HG03066 (cell line): ENCODE data around the gene ZBED3.
A peak's percentile ranks its signal among the peaks of the same experiment; 100 is the strongest.

Experiments
- ATAC-seq: cut with Tn5 transposase; IDR thresholded peaks from one replicate; pipeline ENCODE4 v1.9.1; 2021; ENCODE audit warnings: low read depth; ENCODE audit not compliant: unreplicated experiment

ZBED3 gene

GRCh38 chr5:77077829-77078176, 9.3 kb downstream of the ZBED3 start:
- no peak for ATAC-seq

- peak; percentile 84 for ATAC-seq
These were observed 9.9 kb downstream of the ZBED3 start for GRCh38 chr5:77076961-77077828.

- no peak for ATAC-seq
These were observed 12.3 kb downstream of the ZBED3 start for GRCh38 chr5:77074745-77075144.

DNA sequence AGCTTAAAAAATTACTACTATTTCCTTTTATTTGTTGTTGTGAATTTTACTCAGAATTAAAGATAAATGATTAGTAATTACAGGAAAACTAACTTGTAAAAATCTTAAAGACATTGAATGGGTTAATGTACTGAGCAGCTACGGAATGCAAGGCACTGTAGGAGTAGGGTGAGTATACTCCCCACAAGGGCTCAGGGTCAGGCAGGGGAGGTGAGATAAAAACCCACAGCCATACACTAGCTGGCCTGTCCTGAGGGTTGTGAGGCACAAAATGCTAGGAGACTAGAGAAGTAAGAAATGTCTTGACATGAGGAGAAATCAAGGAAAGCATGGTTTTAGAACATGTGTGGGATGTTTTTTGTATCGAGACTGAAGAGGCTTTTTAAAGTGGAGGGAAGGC, 13.4 kb downstream of the ZBED3 start:
- ATAC-seq = no peak

- peak; percentile 82 for ATAC-seq
These were observed 20.2 kb downstream of the ZBED3 start for GRCh38 chr5:77066823-77067442.

DNA sequence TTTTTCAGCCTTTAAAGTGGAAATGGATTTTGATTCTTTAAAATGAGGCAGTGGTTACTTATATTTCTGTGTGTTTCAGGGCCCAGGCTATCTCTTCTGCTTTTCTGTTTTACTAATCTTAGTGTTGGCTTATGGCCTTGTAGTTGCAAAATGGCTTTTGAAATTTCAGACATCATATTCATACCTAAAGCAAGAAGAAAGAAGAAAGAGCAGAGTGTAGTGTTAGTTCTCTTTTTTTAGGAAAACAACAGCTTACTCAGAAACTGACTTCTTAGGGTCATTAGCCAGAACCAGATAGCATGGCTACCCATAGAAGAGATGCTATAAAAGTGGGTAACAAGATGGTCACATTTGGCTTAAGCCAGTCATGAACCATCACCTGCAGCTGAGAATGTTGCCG, 20.9 kb downstream of the ZBED3 start:
- peak; percentile 39 for ATAC-seq

- no peak for ATAC-seq
These were observed 21.8 kb downstream of the ZBED3 start for GRCh38 chr5:77065256-77065655.

DNA sequence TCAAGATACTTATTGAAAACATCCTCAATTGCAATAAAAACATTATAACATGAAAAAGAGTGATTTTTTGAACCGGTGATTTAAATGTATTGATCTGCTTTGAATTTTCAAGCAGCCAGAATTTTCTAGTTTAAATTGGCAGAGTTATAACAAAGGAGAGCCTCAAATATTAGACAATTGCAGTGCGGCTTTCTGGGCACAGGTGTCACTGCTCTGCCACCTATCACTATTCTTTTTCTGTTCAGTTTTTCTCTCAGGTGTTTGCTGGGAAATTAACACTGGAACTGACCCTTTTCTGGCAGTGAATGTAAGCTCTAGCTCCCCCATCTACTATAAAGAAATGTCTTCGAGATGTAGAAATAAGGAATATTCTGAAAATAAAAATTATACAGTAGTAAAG, 23.0 kb downstream of the ZBED3 start:
- ATAC-seq = no peak

- no peak for ATAC-seq
These were observed 40.5 kb downstream of the ZBED3 start for GRCh38 chr5:77046416-77047073.

DNA sequence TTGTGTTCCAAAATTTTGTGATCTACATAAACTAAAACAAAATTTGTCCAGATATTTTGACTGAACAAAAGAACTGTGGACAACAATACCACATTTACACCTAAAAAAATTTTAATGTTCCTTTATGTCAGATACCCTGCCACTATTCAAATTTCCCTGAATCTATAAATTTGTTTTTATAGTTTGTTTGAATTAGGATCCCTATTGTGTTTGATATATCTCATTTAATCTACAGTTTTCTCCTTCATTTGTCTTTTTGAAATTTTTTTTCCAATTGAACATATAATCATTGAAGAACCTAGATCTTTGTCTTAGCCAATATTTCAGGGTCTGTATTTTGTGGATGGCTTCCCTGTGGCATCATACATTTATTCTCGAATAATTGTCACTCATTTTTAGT, 51.1 kb downstream of the ZBED3 start:
- ATAC-seq = no peak

DNA sequence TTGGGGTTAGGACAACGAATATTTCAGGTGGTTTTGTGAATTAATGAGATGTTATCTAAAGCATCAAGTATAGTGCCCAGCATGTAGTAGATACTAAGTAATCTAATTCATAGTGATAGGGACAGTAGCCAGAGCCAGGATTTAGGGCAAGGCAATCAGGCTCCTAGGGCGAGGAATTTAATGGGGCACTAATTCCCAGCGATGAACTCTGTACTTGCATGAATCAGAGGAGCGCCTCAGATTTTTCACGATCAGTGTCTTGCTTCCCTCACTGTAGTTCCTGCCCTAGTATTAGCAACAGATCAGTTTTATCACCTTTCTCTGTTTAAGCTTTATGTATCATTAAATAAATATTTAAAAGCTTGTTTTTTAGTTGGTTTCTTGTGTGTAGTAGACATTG, 53.7 kb downstream of the ZBED3 start:
- no peak for ATAC-seq

DNA sequence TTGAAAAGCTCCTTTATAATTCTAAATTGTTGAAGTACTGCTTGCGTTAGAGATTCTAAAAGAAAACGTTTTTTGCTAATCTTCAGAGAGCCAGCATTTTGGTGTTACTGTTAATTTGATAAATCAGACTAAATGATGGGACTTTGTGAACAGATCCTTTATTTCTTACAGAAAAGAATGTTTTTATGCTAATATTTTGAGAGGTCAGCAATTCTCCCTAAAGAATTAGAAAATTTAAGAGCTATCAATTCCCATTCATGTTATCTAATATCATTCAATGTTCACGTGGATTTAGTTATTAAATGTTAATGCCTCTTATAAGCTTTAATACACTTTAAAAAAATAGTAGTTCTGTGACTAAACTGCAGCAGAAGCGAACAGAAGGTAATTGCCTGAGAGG, 54.5 kb downstream of the ZBED3 start:
- ATAC-seq = no peak

GRCh38 chr5:77031891-77032290, 55.2 kb downstream of the ZBED3 start:
- no peak for ATAC-seq

GRCh38 chr5:77030097-77031071, 56.7 kb downstream of the ZBED3 start, which contains the start of gene AGGF1:
TSS of gene AGGF1 (plus strand) at chr5:77030404. CDS start at chr5:77030767, 363 bp downstream.
- peak; percentile 99 for ATAC-seq

DNA sequence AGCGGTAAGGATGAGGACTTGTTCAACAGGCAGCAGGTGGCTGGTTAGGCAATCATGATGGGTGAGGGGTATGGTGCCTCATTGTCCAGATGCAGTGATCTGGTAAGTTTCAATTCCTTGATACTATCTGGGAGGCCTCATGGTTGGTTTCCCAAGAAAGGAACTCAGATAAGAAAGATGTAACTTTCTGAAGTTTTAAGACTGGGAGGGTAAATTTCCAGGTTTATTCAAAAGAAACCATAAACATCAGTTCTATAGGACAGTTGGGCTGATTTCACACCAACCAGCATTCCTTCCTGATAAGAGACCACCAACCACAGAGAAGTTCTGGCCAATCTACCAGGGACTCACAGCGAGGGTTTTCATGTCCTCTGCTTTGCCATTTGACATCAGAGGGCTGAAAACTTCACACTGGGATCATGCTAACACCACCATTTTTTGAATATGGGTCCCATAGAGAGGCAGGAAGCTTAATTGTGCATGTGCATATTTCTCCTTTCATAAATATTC, 57.7 kb downstream of the ZBED3 start:
- ATAC-seq = no peak

DNA sequence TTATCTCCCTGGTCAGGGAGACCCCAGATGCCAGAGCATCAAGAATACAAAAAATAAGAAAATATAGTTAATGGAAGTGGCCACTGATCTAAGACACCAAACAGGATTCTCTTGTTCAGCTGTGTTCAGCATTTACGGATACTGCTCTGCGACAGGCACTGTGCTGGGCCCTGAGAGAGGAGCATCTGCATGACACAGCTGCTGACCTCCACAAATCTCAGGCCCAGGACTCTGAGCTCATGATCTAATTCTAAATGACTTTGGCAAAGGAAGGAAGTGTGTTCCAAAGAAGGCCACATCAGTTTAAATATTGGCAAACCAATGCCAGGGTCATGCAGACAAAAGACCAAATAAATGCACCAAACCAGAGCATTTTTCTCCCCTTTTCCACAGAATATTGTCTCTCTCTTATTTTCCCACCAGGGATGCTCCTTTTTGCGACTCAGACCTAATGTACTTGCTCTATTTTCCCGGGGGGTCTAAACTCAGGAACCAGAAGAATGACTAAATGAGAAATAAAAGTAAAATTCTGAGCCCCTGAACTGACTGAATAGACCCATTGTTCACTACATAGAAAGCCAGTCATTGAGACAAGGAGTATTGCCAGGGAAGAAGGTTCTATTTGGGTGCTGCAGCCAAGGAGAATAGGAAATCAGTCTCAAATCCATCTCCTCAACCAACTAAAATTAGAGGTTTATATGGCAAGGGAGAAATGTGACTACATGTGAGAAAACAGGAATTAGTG, 58.3 kb downstream of the ZBED3 start:
- ATAC-seq = no peak

DNA sequence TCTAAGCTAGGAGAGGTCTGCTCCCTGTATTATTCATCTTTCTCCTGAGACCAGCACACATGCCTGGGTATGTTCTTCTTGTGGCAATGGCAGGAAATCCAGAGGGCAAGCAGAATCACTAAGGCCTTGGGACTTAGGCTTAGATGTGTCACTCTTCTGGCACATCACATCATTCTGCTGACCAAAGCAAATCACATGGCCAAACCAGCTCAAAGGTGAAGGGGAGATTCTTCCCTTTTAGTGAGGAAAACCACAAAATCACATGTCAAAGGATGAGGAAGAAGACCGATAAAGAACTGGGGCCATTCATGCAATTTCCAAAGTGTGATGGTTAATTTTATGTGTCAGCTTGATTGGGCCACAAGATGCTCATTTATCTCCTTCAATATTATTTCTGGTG, 62.6 kb downstream of the ZBED3 start:
- ATAC-seq = no peak

- ATAC-seq = no peak
These were observed 64.3 kb downstream of the ZBED3 start for GRCh38 chr5:77022511-77023417.
